Fibroblast of mammary gland (primary cell): ENCODE measurements around the gene LAMTOR1.

ENCODE experiments used
- DNase-seq: peaks from one replicate; pipeline ENCODE4 v3.0.0-alpha.2; 2010; ENCODE audit warnings: low read depth
- H3K4me3 ChIP-seq: 2 replicates; pipeline ENCODE4 v1.5.1; 2011; ENCODE audit warnings: low read depth, mild to moderate bottlenecking, low read length, moderate library complexity; ENCODE audit not compliant: control insufficient read depth
- CTCF ChIP-seq: conservative IDR thresholded peaks from 2 replicates; pipeline ENCODE4 v1.5.1; 2011; ENCODE audit warnings: low read depth, low read length, inconsistent platforms; ENCODE audit not compliant: control insufficient read depth, insufficient read depth

The LAMTOR1 gene

GRCh38 chr11:72067676-72068075, 35.4 kb downstream of the LAMTOR1 start:
- no peak for DNase-seq
- H3K4me3 ChIP-seq, result no peak overlapping the region
- TF ChIP-seq CTCF, result no peak

GRCh38 chr11:72067266-72067665, 35.8 kb downstream of the LAMTOR1 start:
- no peak for TF ChIP-seq CTCF

GRCh38 chr11:72066855-72067254, 36.2 kb downstream of the LAMTOR1 start:
- no peak for DNase-seq
- H3K4me3 ChIP-seq, result no peak overlapping the region
- no peak for TF ChIP-seq CTCF

More at GRCh38 chr11:72067266-72067665, 35.8 kb downstream of the LAMTOR1 start:
- DNase-seq, result no peak
- no peak overlapping the region for H3K4me3 ChIP-seq

GRCh38 chr11:72061739-72062396, 41.2 kb downstream of the LAMTOR1 start:
- no peak for TF ChIP-seq CTCF
- DNase-seq, result no peak
- H3K4me3 ChIP-seq, result no peak overlapping the region

- no peak for DNase-seq
- no peak for TF ChIP-seq CTCF
- H3K4me3 ChIP-seq, result no peak overlapping the region
Measured at GRCh38 chr11:72058416-72059034, 44.6 kb downstream of the LAMTOR1 start.

- DNase-seq, result no peak
- no peak for TF ChIP-seq CTCF
- no peak overlapping the region for H3K4me3 ChIP-seq
Measured at GRCh38 chr11:72048766-72049460, 54.2 kb downstream of the LAMTOR1 start.
